Neural crest cell (in vitro differentiated cells): ENCODE measurements around the gene RPL6. TPM values are rescaled to one million over a fixed set of nuclear protein-coding genes. Genes with fewer than 3 reads are reported as not detected.
A peak's percentile ranks its signal among the peaks of the same experiment; 100 is the strongest.

Source experiments
- DNase-seq: peaks from one replicate; pipeline ENCODE4 v3.0.0; 2021; ENCODE audit warnings: low read depth, mixed read lengths, low spot score
- H3K27ac Mint-ChIP-seq: one replicate; pipeline ENCODE4 v1.8.0; 2021; ENCODE audit warnings: mild to moderate bottlenecking, mixed read lengths; ENCODE audit not compliant: unreplicated experiment
- H3K27me3 Mint-ChIP-seq: 2 replicates; pipeline ENCODE4 v1.8.0; 2021; ENCODE audit warnings: low read depth, mild to moderate bottlenecking, mixed read lengths
- H3K36me3 Mint-ChIP-seq: 2 replicates; pipeline ENCODE4 v1.8.0; 2021; ENCODE audit warnings: low read depth, mild to moderate bottlenecking, mixed read lengths
- H3K4me1 Mint-ChIP-seq: 2 replicates; pipeline ENCODE4 v1.8.0; 2021; ENCODE audit warnings: mixed read lengths
- H3K4me3 Mint-ChIP-seq: one replicate; pipeline ENCODE4 v1.8.0; 2021; ENCODE audit warnings: mild to moderate bottlenecking, mixed read lengths
- H3K9me3 Mint-ChIP-seq: 2 replicates; pipeline ENCODE4 v1.8.0; 2021; ENCODE audit warnings: mixed read lengths
- total RNA-seq: library from RNA; stranded (reverse); gene quantifications from 2 replicates; pipeline ENCODE4 v1.2.1, GENCODE V29; 2021
- TF ChIP-seq, protein P1 (sequence below): fragments of 200-600 bp; sonication (generic); conservative IDR thresholded peaks from 2 replicates; pipeline ENCODE4 v1.5.0; 2021; ENCODE audit warnings: antibody characterized with exemption, mild to moderate bottlenecking

Gene RPL6
- total RNA-seq, 1 donor from 2014 or later = 1,997 TPM

DNA sequence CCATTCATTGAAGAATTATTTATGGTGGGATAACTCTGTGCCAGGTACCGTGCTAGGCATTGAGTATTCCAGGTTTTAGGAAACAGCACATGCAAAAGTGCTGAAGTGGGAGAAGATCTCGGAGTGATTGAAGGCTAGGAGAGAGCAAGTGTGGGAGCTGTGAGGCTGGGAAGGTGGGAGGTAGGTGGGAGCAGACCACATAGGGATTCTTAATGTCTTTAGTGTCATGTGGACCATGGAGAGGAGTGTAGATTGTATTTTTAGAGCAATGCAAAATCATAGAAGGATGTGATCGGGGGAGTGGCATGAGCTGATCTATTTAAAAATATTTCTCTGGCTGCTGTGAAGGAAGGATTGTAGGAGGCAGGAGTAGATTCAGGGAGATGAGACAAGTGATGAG, 14.7 kb upstream of the RPL6 start:
- Mint-ChIP-seq H3K4me1 (peaks cover 40% of the 10 kb centered on the region), H3K4me3 (no peak overlapping the region), H3K27ac (no peak overlapping the region), H3K27me3 (no peaks in the 10 kb centered on the region), H3K36me3 (no peaks in the 10 kb centered on the region), H3K9me3 (no peaks in the 10 kb centered on the region)
- no peak for DNase-seq
- TF ChIP-seq, protein P1, sequence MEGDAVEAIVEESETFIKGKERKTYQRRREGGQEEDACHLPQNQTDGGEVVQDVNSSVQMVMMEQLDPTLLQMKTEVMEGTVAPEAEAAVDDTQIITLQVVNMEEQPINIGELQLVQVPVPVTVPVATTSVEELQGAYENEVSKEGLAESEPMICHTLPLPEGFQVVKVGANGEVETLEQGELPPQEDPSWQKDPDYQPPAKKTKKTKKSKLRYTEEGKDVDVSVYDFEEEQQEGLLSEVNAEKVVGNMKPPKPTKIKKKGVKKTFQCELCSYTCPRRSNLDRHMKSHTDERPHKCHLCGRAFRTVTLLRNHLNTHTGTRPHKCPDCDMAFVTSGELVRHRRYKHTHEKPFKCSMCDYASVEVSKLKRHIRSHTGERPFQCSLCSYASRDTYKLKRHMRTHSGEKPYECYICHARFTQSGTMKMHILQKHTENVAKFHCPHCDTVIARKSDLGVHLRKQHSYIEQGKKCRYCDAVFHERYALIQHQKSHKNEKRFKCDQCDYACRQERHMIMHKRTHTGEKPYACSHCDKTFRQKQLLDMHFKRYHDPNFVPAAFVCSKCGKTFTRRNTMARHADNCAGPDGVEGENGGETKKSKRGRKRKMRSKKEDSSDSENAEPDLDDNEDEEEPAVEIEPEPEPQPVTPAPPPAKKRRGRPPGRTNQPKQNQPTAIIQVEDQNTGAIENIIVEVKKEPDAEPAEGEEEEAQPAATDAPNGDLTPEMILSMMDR = no peak

- Mint-ChIP-seq H3K9me3 (no peaks in the 10 kb centered on the region), H3K27ac (no peak overlapping the region)
These were observed 13.1 kb upstream of the RPL6 start for GRCh38 chr12:112422531-112422930.

GRCh38 chr12:112421363-112421762, 12.0 kb upstream of the RPL6 start:
- H3K4me3 Mint-ChIP-seq = peak overlapping the region; percentile 93
- H3K9me3 Mint-ChIP-seq = no peaks in the 10 kb centered on the region
- no peak overlapping the region for H3K27ac Mint-ChIP-seq
- DNase-seq = no peak
- TF ChIP-seq, protein P1 = no peak
- H3K36me3 Mint-ChIP-seq = no peaks in the 10 kb centered on the region
- H3K27me3 Mint-ChIP-seq = no peaks in the 10 kb centered on the region
- H3K4me1 Mint-ChIP-seq = peaks cover 53% of the 10 kb centered on the region

More at GRCh38 chr12:112422531-112422930, 13.1 kb upstream of the RPL6 start:
- peak overlapping the region; percentile 13 for H3K4me3 Mint-ChIP-seq
- no peaks in the 10 kb centered on the region for H3K36me3 Mint-ChIP-seq
- peaks cover 45% of the 10 kb centered on the region for H3K4me1 Mint-ChIP-seq
- no peaks in the 10 kb centered on the region for H3K27me3 Mint-ChIP-seq
- no peak for DNase-seq
- TF ChIP-seq, protein P1 = no peak

DNA sequence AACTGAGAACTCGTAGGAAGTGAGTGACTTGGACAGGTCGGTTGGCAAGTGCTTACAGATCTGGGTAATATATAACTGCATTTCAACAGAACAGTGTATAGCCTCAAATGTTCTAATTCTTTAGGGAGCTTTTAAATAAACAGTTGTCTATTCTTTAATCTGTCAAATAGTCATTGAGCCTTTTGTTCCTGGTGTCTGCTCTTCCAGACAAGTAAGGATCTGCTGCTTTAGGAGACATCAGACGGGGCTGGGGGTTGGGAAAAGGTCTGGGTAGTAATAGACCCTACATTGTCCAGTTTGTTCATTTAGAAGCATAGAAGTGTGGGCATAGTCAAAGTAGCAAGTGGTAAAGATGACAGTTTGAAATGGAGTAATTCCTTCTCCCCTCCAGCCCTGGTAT, 11.3 kb upstream of the RPL6 start:
- H3K27me3 Mint-ChIP-seq = no peaks in the 10 kb centered on the region
- no peak overlapping the region for H3K27ac Mint-ChIP-seq
- no peaks in the 10 kb centered on the region for H3K9me3 Mint-ChIP-seq
- peak overlapping the region; percentile 93 for H3K4me3 Mint-ChIP-seq
- peaks cover 53% of the 10 kb centered on the region for H3K4me1 Mint-ChIP-seq
- no peaks in the 10 kb centered on the region for H3K36me3 Mint-ChIP-seq
- no peak for DNase-seq
- TF ChIP-seq, protein P1 = no peak

- Mint-ChIP-seq H3K4me3 (peak overlapping the region; percentile 93), H3K4me1 (peaks cover 53% of the 10 kb centered on the region), H3K27me3 (peaks cover 2% of the 10 kb centered on the region), H3K9me3 (no peaks in the 10 kb centered on the region), H3K27ac (peak overlapping the region; percentile 74), H3K36me3 (no peaks in the 10 kb centered on the region)
- TF ChIP-seq, protein P1 = peak; percentile 44
- DNase-seq = no peak
These were observed 10.1 kb upstream of the RPL6 start for GRCh38 chr12:112419297-112420133.
